Nephron (organoid): Measurements from ENCODE around the gene HSD17B4.

Experiments
- H3K27ac Mint-ChIP-seq, 3 experiments: 2 replicates each; pipeline ENCODE4 v1.8.0; 2020; ENCODE audit warnings: mixed read lengths in 3 of 3, mild to moderate bottlenecking in 2 of 3, moderate library complexity in 1 of 3
- H3K27me3 Mint-ChIP-seq: 2 replicates; pipeline ENCODE4 v1.8.0; 2021; ENCODE audit warnings: low read depth, mild to moderate bottlenecking, moderate library complexity, mixed read lengths
- H3K36me3 Mint-ChIP-seq: 2 replicates; pipeline ENCODE4 v1.8.0; 2020; ENCODE audit warnings: low read depth, mixed read lengths
- H3K4me1 Mint-ChIP-seq: 2 replicates; pipeline ENCODE4 v1.8.0; 2020; ENCODE audit warnings: mixed read lengths
- H3K4me3 Mint-ChIP-seq, 3 experiments: 2 replicates each; pipeline ENCODE4 v1.8.0; 2020; ENCODE audit warnings: mild to moderate bottlenecking in 3 of 3, mixed read lengths in 3 of 3, moderate library complexity in 2 of 3
- H3K9me3 Mint-ChIP-seq: 2 replicates; pipeline ENCODE4 v1.8.0; 2020; ENCODE audit warnings: mixed read lengths
- TF ChIP-seq, protein P1 (sequence below), 3 experiments: fragments of 200-600 bp; sonication (generic); IDR thresholded peaks; one replicate each; pipeline ENCODE4 v1.5.0; 2021; ENCODE audit warnings: antibody characterized with exemption in 3 of 3; ENCODE audit not compliant: unreplicated experiment in 3 of 3

HSD17B4 gene, protein sequence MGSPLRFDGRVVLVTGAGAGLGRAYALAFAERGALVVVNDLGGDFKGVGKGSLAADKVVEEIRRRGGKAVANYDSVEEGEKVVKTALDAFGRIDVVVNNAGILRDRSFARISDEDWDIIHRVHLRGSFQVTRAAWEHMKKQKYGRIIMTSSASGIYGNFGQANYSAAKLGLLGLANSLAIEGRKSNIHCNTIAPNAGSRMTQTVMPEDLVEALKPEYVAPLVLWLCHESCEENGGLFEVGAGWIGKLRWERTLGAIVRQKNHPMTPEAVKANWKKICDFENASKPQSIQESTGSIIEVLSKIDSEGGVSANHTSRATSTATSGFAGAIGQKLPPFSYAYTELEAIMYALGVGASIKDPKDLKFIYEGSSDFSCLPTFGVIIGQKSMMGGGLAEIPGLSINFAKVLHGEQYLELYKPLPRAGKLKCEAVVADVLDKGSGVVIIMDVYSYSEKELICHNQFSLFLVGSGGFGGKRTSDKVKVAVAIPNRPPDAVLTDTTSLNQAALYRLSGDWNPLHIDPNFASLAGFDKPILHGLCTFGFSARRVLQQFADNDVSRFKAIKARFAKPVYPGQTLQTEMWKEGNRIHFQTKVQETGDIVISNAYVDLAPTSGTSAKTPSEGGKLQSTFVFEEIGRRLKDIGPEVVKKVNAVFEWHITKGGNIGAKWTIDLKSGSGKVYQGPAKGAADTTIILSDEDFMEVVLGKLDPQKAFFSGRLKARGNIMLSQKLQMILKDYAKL

DNA sequence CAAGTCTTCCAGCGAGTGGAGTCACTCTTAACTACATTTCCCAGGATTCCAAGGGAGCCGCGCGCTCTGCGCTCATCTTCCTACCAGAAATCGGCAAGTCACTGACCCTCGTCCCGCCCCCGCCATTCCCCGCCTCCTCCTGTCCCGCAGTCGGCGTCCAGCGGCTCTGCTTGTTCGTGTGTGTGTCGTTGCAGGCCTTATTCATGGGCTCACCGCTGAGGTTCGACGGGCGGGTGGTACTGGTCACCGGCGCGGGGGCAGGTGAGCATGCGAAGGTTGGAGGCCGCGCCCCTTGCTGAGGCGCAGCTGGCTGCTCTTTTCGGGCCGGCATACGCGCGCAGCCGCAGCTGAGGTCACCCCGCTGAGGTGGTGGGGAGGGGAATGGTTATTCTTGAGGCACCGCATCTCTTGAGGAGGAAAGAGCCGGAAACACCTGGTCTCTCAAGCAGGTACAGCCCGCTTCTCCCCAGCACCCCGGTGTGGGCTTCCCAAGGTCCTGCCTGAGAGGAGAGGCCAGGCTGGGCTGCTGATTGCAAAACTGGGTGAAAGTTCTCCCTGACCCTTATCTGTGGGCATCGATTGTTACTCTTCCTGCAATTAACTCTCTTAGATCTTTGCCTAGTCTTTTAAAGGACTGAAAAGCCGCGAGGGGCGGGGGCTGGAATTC lies at the start of gene HSD17B4:
Gene HSD17B4 (plus strand): TSS at position 125 of the 667 bp plus-strand sequence. CDS start 79 bp downstream, at position 204.
- H3K27me3 Mint-ChIP-seq: no peaks in the 10 kb centered on the region
- peak within 1 kb of the TSS; percentile 25 to 83 (median 56) for H3K27ac Mint-ChIP-seq
- TF ChIP-seq, protein P1, sequence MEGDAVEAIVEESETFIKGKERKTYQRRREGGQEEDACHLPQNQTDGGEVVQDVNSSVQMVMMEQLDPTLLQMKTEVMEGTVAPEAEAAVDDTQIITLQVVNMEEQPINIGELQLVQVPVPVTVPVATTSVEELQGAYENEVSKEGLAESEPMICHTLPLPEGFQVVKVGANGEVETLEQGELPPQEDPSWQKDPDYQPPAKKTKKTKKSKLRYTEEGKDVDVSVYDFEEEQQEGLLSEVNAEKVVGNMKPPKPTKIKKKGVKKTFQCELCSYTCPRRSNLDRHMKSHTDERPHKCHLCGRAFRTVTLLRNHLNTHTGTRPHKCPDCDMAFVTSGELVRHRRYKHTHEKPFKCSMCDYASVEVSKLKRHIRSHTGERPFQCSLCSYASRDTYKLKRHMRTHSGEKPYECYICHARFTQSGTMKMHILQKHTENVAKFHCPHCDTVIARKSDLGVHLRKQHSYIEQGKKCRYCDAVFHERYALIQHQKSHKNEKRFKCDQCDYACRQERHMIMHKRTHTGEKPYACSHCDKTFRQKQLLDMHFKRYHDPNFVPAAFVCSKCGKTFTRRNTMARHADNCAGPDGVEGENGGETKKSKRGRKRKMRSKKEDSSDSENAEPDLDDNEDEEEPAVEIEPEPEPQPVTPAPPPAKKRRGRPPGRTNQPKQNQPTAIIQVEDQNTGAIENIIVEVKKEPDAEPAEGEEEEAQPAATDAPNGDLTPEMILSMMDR (IDR thresholded peaks at IDR 0.05; ENCODE audit: unreplicated experiment in 3 of 3): no peak
- H3K4me1 Mint-ChIP-seq: peaks cover 10% of the 10 kb centered on the region
- peaks cover 16% of the 10 kb centered on the region for H3K36me3 Mint-ChIP-seq
- H3K9me3 Mint-ChIP-seq: peaks cover 18% of the 10 kb centered on the region
- peak within 1 kb of the TSS; percentile 95 to 98 (median 96) for H3K4me3 Mint-ChIP-seq

DNA sequence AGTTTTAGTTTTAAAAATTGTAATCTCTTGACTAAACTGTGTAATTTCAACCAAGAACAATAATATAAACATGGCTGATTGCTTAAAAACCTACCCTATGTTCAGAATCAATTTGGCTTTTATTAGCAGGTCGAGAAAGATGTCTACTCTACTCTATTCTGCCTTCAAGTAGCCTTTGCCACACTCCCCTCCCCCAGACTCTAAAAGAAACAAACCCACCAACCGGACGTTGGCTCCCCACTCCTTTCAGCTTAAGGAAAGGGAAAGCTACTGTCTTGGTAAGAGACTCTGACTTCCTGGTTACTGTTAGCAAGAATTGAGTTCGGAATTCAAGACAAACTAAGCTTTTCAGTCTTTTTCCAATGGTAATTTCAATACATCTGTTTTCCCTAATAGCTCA lies 49.7 kb upstream of the HSD17B4 start:
- Mint-ChIP-seq H3K4me3 (no peak overlapping the region), H3K4me1 (no peaks in the 10 kb centered on the region), H3K27me3 (peaks cover 9% of the 10 kb centered on the region), H3K9me3 (no peaks in the 10 kb centered on the region), H3K27ac (no peak overlapping the region), H3K36me3 (no peaks in the 10 kb centered on the region)
- TF ChIP-seq, protein P1 (IDR thresholded peaks at IDR 0.05; ENCODE audit: unreplicated experiment in 3 of 3): no peak

DNA sequence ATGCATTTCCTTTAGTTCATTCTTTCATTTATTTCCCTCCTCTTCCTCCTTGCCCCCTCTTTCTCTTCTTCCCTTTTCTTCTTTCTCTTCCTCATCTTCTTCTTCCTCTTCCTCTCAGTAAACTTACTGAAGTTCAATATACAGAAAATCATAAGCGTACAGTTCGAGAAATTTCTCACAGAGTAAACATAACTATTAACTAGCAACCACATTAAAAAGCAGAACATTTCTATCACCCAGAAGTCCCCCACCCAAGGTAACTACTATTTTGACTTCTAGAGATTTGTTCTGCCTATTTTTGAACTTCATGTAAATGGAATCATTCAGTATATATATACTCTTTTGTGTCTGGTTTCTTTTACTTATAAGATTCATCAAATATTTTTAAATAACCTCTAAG lies 48.3 kb upstream of the HSD17B4 start:
- Mint-ChIP-seq H3K36me3 (no peaks in the 10 kb centered on the region), H3K4me3 (no peak overlapping the region), H3K9me3 (no peaks in the 10 kb centered on the region), H3K4me1 (no peaks in the 10 kb centered on the region), H3K27ac (no peak overlapping the region), H3K27me3 (peaks cover 9% of the 10 kb centered on the region)
- TF ChIP-seq, protein P1 (IDR thresholded peaks at IDR 0.05; ENCODE audit: unreplicated experiment in 3 of 3): no peak

DNA sequence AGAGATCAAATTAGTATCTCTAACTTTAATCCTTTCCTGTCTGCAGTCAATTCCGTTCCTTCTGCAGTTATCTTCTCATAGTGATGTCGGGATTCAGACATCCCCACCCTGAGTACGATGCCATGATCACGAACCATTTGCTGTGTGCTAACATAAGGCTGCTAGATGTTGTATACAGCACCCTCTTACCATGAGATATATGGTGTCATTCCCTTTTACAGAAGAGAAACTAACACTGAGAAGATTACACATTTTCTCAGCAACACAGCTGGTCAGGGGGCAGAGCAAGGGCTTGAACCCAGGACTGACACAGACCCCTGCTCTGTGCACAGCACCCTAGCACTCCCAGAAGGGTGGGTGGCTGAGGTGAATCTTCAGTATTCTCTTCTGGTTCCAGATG lies 46.9 kb upstream of the HSD17B4 start:
- H3K4me3 Mint-ChIP-seq: no peak overlapping the region
- no peaks in the 10 kb centered on the region for H3K9me3 Mint-ChIP-seq
- H3K27ac Mint-ChIP-seq: no peak overlapping the region
- H3K27me3 Mint-ChIP-seq: peaks cover 12% of the 10 kb centered on the region
- TF ChIP-seq, protein P1 (IDR thresholded peaks at IDR 0.05; ENCODE audit: unreplicated experiment in 3 of 3): no peak
- no peaks in the 10 kb centered on the region for H3K36me3 Mint-ChIP-seq
- H3K4me1 Mint-ChIP-seq: peaks cover under 1% of the 10 kb centered on the region

DNA sequence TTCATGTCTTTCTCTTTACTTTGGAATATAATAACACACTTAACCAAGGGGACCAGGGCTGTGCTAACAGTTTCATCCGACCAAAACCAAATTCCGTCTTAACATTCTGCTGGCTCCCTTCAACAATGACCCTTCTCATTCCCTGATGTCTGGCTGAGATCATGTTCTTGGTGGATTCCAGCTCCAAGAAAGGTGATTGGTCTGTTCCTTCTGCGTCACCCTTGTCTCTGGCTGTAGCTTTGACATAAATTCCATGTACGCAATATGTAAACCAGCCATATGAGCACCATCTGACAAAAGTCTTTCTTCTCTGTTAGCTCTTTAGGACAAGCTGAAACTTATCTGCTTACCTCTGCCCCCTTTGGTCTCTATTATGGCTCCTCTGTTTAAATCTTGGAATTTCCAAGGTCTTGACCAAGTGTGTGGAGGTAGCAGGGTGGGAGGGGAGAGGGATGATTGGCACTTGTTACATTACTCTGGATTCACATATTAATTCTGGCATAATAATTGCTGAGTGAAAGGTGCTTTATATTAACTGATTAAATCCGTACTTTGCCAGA lies 45.7 kb upstream of the HSD17B4 start:
- H3K4me3 Mint-ChIP-seq: no peak overlapping the region
- peaks cover 16% of the 10 kb centered on the region for H3K27me3 Mint-ChIP-seq
- H3K9me3 Mint-ChIP-seq: no peaks in the 10 kb centered on the region
- no peaks in the 10 kb centered on the region for H3K36me3 Mint-ChIP-seq
- H3K27ac Mint-ChIP-seq: no peak overlapping the region
- TF ChIP-seq, protein P1 (IDR thresholded peaks at IDR 0.05; ENCODE audit: unreplicated experiment in 3 of 3): no peak
- peaks cover 9% of the 10 kb centered on the region for H3K4me1 Mint-ChIP-seq
